WERI-Rb-1 (cell line): ENCODE measurements around the gene PRKCA.
"Not testable (repeated sequence)": the region's sequence is repeated elsewhere in the genome, so short reads cannot be mapped to it uniquely, and the experiment has no call there.

Source experiments
- DNase-seq: peaks from one replicate; pipeline ENCODE4 v3.0.0-alpha.2; 2020
- H3K27ac ChIP-seq: fragments of 250-450 bp; sonication (Bioruptor Pico); 2 replicates; pipeline ENCODE4 v1.5.1; 2020; ENCODE audit warnings: mild to moderate bottlenecking, moderate library complexity
- H3K27me3 ChIP-seq: fragments of 250-450 bp; sonication (Bioruptor Pico); 2 replicates; pipeline ENCODE4 v1.5.1; 2021; ENCODE audit warnings: mild to moderate bottlenecking, low read depth, moderate library complexity; ENCODE audit not compliant: insufficient read depth, severe bottlenecking
- H3K36me3 ChIP-seq: fragments of 250-450 bp; sonication (Bioruptor Pico); 2 replicates; pipeline ENCODE4 v1.5.1; 2020; ENCODE audit warnings: mild to moderate bottlenecking, moderate library complexity
- H3K4me3 ChIP-seq: 2 replicates; pipeline ENCODE4 v1.5.1; 2011; ENCODE audit warnings: low read depth, mild to moderate bottlenecking, control low read depth, low read length
- H3K9me3 ChIP-seq: fragments of 250-450 bp; sonication (Bioruptor Pico); 2 replicates; pipeline ENCODE4 v1.5.1; 2021; ENCODE audit warnings: mild to moderate bottlenecking, moderate library complexity; ENCODE audit not compliant: severe bottlenecking
- CTCF ChIP-seq: IDR thresholded peaks from 2 replicates; pipeline ENCODE4 v1.5.1; 2011; ENCODE audit warnings: low read depth, mild to moderate bottlenecking, control low read depth, inconsistent platforms, low read length

Gene PRKCA

GRCh38 chr17:66612993-66613392, 310.6 kb downstream of the PRKCA start:
- Histone ChIP-seq H3K36me3 (no peaks in the 10 kb centered on the region), H3K27me3 (no peaks in the 10 kb centered on the region), H3K4me3 (no peak overlapping the region), H3K9me3 (peaks cover 4% of the 10 kb centered on the region), H3K27ac (no peak overlapping the region)
- no peak for TF ChIP-seq CTCF
- DNase-seq, result no peak

GRCh38 chr17:66614469-66614868, 312.1 kb downstream of the PRKCA start:
- TF ChIP-seq CTCF, result no peak
- no peak overlapping the region for H3K4me3 ChIP-seq

GRCh38 chr17:66619206-66619605, 316.8 kb downstream of the PRKCA start:
- H3K27ac ChIP-seq, result no peak overlapping the region
- H3K4me3 ChIP-seq, result no peak overlapping the region
- no peaks in the 10 kb centered on the region for H3K27me3 ChIP-seq
- H3K9me3 ChIP-seq, result no peaks in the 10 kb centered on the region
- H3K36me3 ChIP-seq, result no peaks in the 10 kb centered on the region
- TF ChIP-seq CTCF, result no peak
- DNase-seq, result no peak

More at GRCh38 chr17:66614469-66614868, 312.1 kb downstream of the PRKCA start:
- no peaks in the 10 kb centered on the region for H3K36me3 ChIP-seq
- H3K9me3 ChIP-seq, result peaks cover 4% of the 10 kb centered on the region
- no peaks in the 10 kb centered on the region for H3K27me3 ChIP-seq
- no peak overlapping the region for H3K27ac ChIP-seq
- no peak for DNase-seq

- TF ChIP-seq CTCF, result no peak
- DNase-seq, result no peak
- Histone ChIP-seq H3K9me3 (no peaks in the 10 kb centered on the region), H3K27ac (no peak overlapping the region), H3K4me3 (no peak overlapping the region), H3K27me3 (no peaks in the 10 kb centered on the region), H3K36me3 (no peaks in the 10 kb centered on the region)
Measured at GRCh38 chr17:66620528-66620927, 318.1 kb downstream of the PRKCA start.

- not testable (repeated sequence) for H3K9me3 ChIP-seq
Measured at GRCh38 chr17:66624630-66625029, 322.2 kb downstream of the PRKCA start.

GRCh38 chr17:66625311-66625767, 322.9 kb downstream of the PRKCA start:
- TF ChIP-seq CTCF, result 0 out of 2 replicates have a peak, but pooled peaks have one; percentile 17
- no peaks in the 10 kb centered on the region for H3K36me3 ChIP-seq
- no peak overlapping the region for H3K4me3 ChIP-seq
- DNase-seq, result no peak
- no peaks in the 10 kb centered on the region for H3K27me3 ChIP-seq
- no peak overlapping the region for H3K27ac ChIP-seq
- H3K9me3 ChIP-seq, result no peaks in the 10 kb centered on the region

More at GRCh38 chr17:66624630-66625029, 322.2 kb downstream of the PRKCA start:
- H3K27ac ChIP-seq, DNase-seq, H3K36me3 ChIP-seq, H3K4me3 ChIP-seq, H3K27me3 ChIP-seq: not testable (repeated sequence)
